H1 (cell line): ENCODE data around the gene VAT1L. TPM values are rescaled to one million over a fixed set of nuclear protein-coding genes. Genes with fewer than 3 reads are reported as not detected.

Source experiments
- CTCF ChIA-PET: fragments of 300-600 bp; sonication (Branson Sonifier 250); formaldehyde crosslinking; loops from one replicate; lab custom pipeline; 2021; ENCODE audit not compliant: partially characterized antibody; lab: Charles Lee
- POLR2A ChIA-PET: fragments of 300-600 bp; sonication (Branson Sonifier 250); formaldehyde crosslinking; loops from one replicate; lab custom pipeline; 2021; ENCODE audit warnings: inconsistent platforms; ENCODE audit not compliant: partially characterized antibody; lab: Charles Lee
- DNase-seq, 2 experiments: peaks; one replicate each; pipeline versions ENCODE4 v3.0.0 to v3.0.0-alpha.2; 2010 to 2022; ENCODE audit warnings: low spot score in 2 of 2, low read depth in 1 of 2, mixed read lengths in 1 of 2
- FAIRE-seq: peaks from 2 replicates; lab custom pipeline; 2011; peaks lifted over from hg19 to GRCh38; lab: Jason Lieb, UNC
- H2AFZ ChIP-seq: 2 replicates; pipeline ENCODE4 v1.8.1; 2012; ENCODE audit warnings: low read length, inconsistent platforms
- H2AK5ac ChIP-seq: 2 replicates; pipeline ENCODE4 v1.6.1; 2013; ENCODE audit warnings: low read depth, low read length
- H2BK120ac ChIP-seq: replicated peaks from 2 replicates; pipeline ENCODE3; 2013; ENCODE audit warnings: low read depth, low read length, inconsistent platforms
- H2BK12ac ChIP-seq: 2 replicates; pipeline ENCODE4 v1.6.1; 2013; ENCODE audit warnings: low read depth, low read length
- H2BK15ac ChIP-seq: 2 replicates; pipeline ENCODE4 v1.6.1; 2013; ENCODE audit warnings: low read length
- H2BK20ac ChIP-seq: 2 replicates; pipeline ENCODE4 v1.6.1; 2013; ENCODE audit warnings: low read length
- H2BK5ac ChIP-seq: 2 replicates; pipeline ENCODE4 v1.6.1; 2013; ENCODE audit warnings: low read depth, low read length
- H3K14ac ChIP-seq: 2 replicates; pipeline ENCODE4 v1.6.1; 2013; ENCODE audit warnings: inconsistent platforms; ENCODE audit not compliant: insufficient read length
- H3K18ac ChIP-seq: 2 replicates; pipeline ENCODE4 v1.6.1; 2013; ENCODE audit warnings: low read length; ENCODE audit errors: extremely low read depth
- H3K23ac ChIP-seq: 2 replicates; pipeline ENCODE4 v1.6.1; 2013; ENCODE audit warnings: inconsistent platforms; ENCODE audit not compliant: insufficient read length
- H3K23me2 ChIP-seq: 2 replicates; pipeline ENCODE4 v1.6.1; 2013; ENCODE audit warnings: low read depth, low read length
- H3K27ac ChIP-seq: 2 replicates; pipeline ENCODE4 v1.6.1; 2011; ENCODE audit warnings: low read depth, low read length, inconsistent platforms
- H3K27me3 ChIP-seq, 4 experiments: replicated peaks in 1 of 4; 1 replicate in 1 of 4; 2 replicates in 3 of 4; pipeline versions ENCODE4 v1.6.1 to v1.8.1; 2011 to 2013; ENCODE audit warnings: low read length in 3 of 4, mild to moderate bottlenecking in 3 of 4, inconsistent platforms in 2 of 4, mixed read lengths in 2 of 4, moderate library complexity in 1 of 4; ENCODE audit not compliant: control insufficient read depth in 3 of 4, insufficient read depth in 3 of 4; ENCODE audit errors: extremely low read depth in 1 of 4
- H3K36me3 ChIP-seq, 4 experiments: 2 replicates each; pipeline versions ENCODE4 v1.6.1 to v1.8.1; 2011 to 2013; ENCODE audit warnings: mild to moderate bottlenecking in 4 of 4, low read length in 3 of 4, moderate library complexity in 2 of 4, control low read depth in 1 of 4, inconsistent platforms in 1 of 4; ENCODE audit not compliant: insufficient read depth in 4 of 4, control insufficient read depth in 2 of 4
- H3K4ac ChIP-seq: replicated peaks from 2 replicates; pipeline ENCODE3; 2013; ENCODE audit warnings: low read length, low read depth, mixed read lengths, inconsistent platforms; ENCODE audit not compliant: insufficient read length
- H3K4me1 ChIP-seq, 4 experiments: replicated peaks in 1 of 4; 1 replicate in 1 of 4; 2 replicates in 3 of 4; pipeline versions ENCODE4 v1.6.1 to v1.8.1; 2011 to 2013; ENCODE audit warnings: low read length in 3 of 4, inconsistent platforms in 2 of 4, mixed read lengths in 1 of 4; ENCODE audit not compliant: insufficient read depth in 4 of 4, control insufficient read depth in 3 of 4
- H3K4me2 ChIP-seq, 2 experiments: 2 replicates each; pipeline versions ENCODE4 v1.6.1 to v1.8.1; 2011 to 2013; ENCODE audit warnings: low read depth in 2 of 2, low read length in 2 of 2, control low read depth in 1 of 2, inconsistent platforms in 1 of 2, mild to moderate bottlenecking in 1 of 2; ENCODE audit not compliant: insufficient read depth in 1 of 2
- H3K4me3 ChIP-seq, 4 experiments: fragments of 200-600, 300-600 bp in 1 of 4; sonication (generic), shearing (Covaris generic), sonication (Bioruptor Twin) in 1 of 4; 2 replicates each; pipeline versions ENCODE4 v1.5.1 to v1.8.1; 2011 to 2016; ENCODE audit warnings: low read length in 4 of 4, low read depth in 3 of 4, control low read depth in 2 of 4, inconsistent platforms in 2 of 4, mild to moderate bottlenecking in 2 of 4, mixed read lengths in 1 of 4, moderate library complexity in 1 of 4; ENCODE audit not compliant: insufficient read depth in 2 of 4; ENCODE audit errors: extremely low read depth in 1 of 4
- H3K56ac ChIP-seq: replicated peaks from 2 replicates; pipeline ENCODE3; 2013; ENCODE audit warnings: low read depth, mild to moderate bottlenecking, mixed read lengths, low read length, inconsistent platforms; ENCODE audit not compliant: insufficient read length
- H3K79me1 ChIP-seq: 2 replicates; pipeline ENCODE4 v1.6.1; 2013; ENCODE audit warnings: low read depth, low read length, control low read depth
- H3K79me2 ChIP-seq, 2 experiments: 2 replicates each; pipeline versions ENCODE4 v1.6.1 to v1.8.1; 2012 to 2013; ENCODE audit warnings: low read length in 2 of 2, mild to moderate bottlenecking in 2 of 2, inconsistent platforms in 1 of 2; ENCODE audit not compliant: insufficient read depth in 2 of 2, control insufficient read depth in 1 of 2
- H3K9ac ChIP-seq, 4 experiments: replicated peaks in 1 of 4; 1 replicate in 1 of 4; 2 replicates in 3 of 4; pipeline versions ENCODE4 v1.6.1 to v1.8.1; 2011 to 2013; ENCODE audit warnings: low read depth in 3 of 4, low read length in 3 of 4, control low read depth in 2 of 4, mild to moderate bottlenecking in 2 of 4, moderate library complexity in 2 of 4, inconsistent platforms in 1 of 4; ENCODE audit errors: extremely low read depth in 1 of 4
- H3K9me3 ChIP-seq, 2 experiments: 2 replicates each; pipeline versions ENCODE4 v1.6.1 to v1.8.1; 2012 to 2013; ENCODE audit warnings: mild to moderate bottlenecking in 2 of 2, moderate library complexity in 2 of 2, control low read depth in 1 of 2, inconsistent platforms in 1 of 2, low read depth in 1 of 2, low read length in 1 of 2, mixed read lengths in 1 of 2; ENCODE audit not compliant: insufficient read depth in 2 of 2
- H4K20me1 ChIP-seq, 2 experiments: replicated peaks in 1 of 2; 2 replicates each; pipeline versions ENCODE3 to v1.8.1; 2011 to 2013; ENCODE audit warnings: inconsistent platforms in 2 of 2, low read length in 2 of 2, mild to moderate bottlenecking in 1 of 2; ENCODE audit not compliant: insufficient read depth in 2 of 2, control insufficient read depth in 1 of 2
- H4K5ac ChIP-seq: 2 replicates; pipeline ENCODE4 v1.6.1; 2013; ENCODE audit warnings: low read length, low read depth, mixed read lengths, inconsistent platforms; ENCODE audit not compliant: insufficient read length
- H4K8ac ChIP-seq: 2 replicates; pipeline ENCODE4 v1.8.0; 2013; ENCODE audit warnings: mild to moderate bottlenecking, moderate library complexity, low read length, inconsistent platforms; ENCODE audit not compliant: insufficient read depth; ENCODE audit errors: extremely low read depth
- H4K91ac ChIP-seq: replicated peaks from 2 replicates; pipeline ENCODE3; 2013; ENCODE audit warnings: low read length, mixed read lengths, inconsistent platforms; ENCODE audit not compliant: insufficient read length
- BACH1 ChIP-seq: IDR thresholded peaks from 2 replicates; pipeline ENCODE4 v1.6.1; 2012; ENCODE audit warnings: low read length, improper control_type of control experiment
- CTBP2 ChIP-seq: IDR thresholded peaks from 2 replicates; pipeline ENCODE4 v1.7.0; 2011; ENCODE audit warnings: borderline replicate concordance, mild to moderate bottlenecking, moderate library complexity, mixed read lengths, low read length; ENCODE audit not compliant: insufficient read depth, insufficient read length
- HDAC6 ChIP-seq: IDR thresholded peaks from one replicate; pipeline ENCODE4 v1.7.1; 2012; ENCODE audit warnings: low read depth, mild to moderate bottlenecking, inconsistent platforms, low read length, moderate library complexity
- POU5F1 ChIP-seq: IDR thresholded peaks from 2 replicates; pipeline ENCODE4 v1.6.1; 2011; ENCODE audit warnings: low read depth, mild to moderate bottlenecking, low read length, moderate library complexity
- RAD21 ChIP-seq, 2 experiments: IDR thresholded peaks in 1 of 2; conservative IDR thresholded peaks in 1 of 2; 2 replicates each; pipeline ENCODE4 v1.6.1; 2011; ENCODE audit warnings: low read depth in 2 of 2, low read length in 2 of 2, improper control_type of control experiment in 1 of 2, inconsistent platforms in 1 of 2, mild to moderate bottlenecking in 1 of 2, moderate library complexity in 1 of 2
- RBBP5 ChIP-seq: IDR thresholded peaks from 2 replicates; pipeline ENCODE4 v1.7.1; 2012; ENCODE audit warnings: low read depth, mild to moderate bottlenecking, inconsistent platforms, low read length, moderate library complexity, borderline replicate concordance
- SAP30 ChIP-seq: fragments of 300-600 bp; sonication (generic); IDR thresholded peaks from 2 replicates; pipeline ENCODE4 v1.7.1; 2012; ENCODE audit warnings: low read length, moderate library complexity, mild to moderate bottlenecking, inconsistent platforms; ENCODE audit not compliant: insufficient read depth, insufficient replicate concordance
- SRF ChIP-seq: IDR thresholded peaks from 2 replicates; pipeline ENCODE4 v1.6.1; 2011; ENCODE audit warnings: mild to moderate bottlenecking, low read depth, low read length, moderate library complexity
- WGBS, 2 experiments: shearing (Covaris generic) in 1 of 2; methylation state at CpG; one replicate each; pipeline versions ENCODE4 v1.1.6 to v1.1.7; 2013 to 2015; ENCODE audit warnings: low lambda C conversion rate in 2 of 2, mixed read lengths in 2 of 2, inconsistent platforms in 1 of 2, low coverage in 1 of 2, missing lambda C conversion rate in 1 of 2; ENCODE audit not compliant: insufficient replicate concordance in 2 of 2, insufficient coverage in 1 of 2, insufficient read length in 1 of 2; ENCODE audit errors: extremely low coverage in 1 of 2, missing lambda C conversion rate in 1 of 2; 5-methylcytosine and 5-hydroxymethylcytosine counted together
- polyA plus RNA-seq, 7 experiments: library from polyadenylated mRNA; depleted of rRNA in 3 of 7; stranded (reverse) in 5 of 7; unstranded in 2 of 7; fragments of >200 nt in 5 of 7; fragments of 200-250 nt in 2 of 7; gene quantifications; 1 replicate in 5 of 7; 2 replicates in 1 of 7; 4 replicates in 1 of 7; pipeline versions ENCODE4 v1.2.1 to v1.2.3, GENCODE V29; 2011 to 2013; ENCODE audit warnings: missing spikeins in 2 of 7, mixed read lengths in 2 of 7
- total RNA-seq: library from RNA; stranded (reverse); fragmentation: NEBNext Ultra II Directional; extraction: Animal tissue kit (Norgen Biotek cat#: 25700); gene quantifications from 2 replicates; pipeline ENCODE4 v1.2.1, GENCODE V29; 2021

VAT1L gene
- total and polyA plus RNA-seq, 2 of the 8 experiments (the other 6 are each of a cell fraction or from before 2014, with no cell fraction given), result 46.3 to 48.2 TPM

DNA sequence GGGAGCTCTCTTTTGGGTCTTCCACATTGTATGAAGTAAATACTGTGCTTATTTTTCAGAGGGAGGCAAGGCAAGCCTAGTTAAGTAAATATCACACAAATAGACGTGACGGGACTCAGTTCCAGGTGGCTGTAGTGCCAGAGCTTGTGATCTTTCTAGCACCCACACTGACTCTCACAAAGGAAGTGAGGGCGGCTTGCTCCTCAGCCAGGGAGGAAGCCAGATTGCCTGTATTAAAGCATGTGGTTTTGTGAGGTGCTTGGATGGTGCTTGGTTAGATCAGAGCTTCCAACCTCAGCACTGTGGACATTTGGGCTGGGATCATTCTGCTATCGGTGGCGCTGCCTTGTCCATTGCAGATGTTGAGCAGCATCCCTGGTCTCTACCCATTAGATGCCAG is 80.1 kb downstream of the VAT1L start:
- H3K79me2 ChIP-seq, result no peaks in the 10 kb centered on the region
- H3K9me3 ChIP-seq, result no peaks in the 10 kb centered on the region
- no peak overlapping the region for H2AFZ ChIP-seq
- H4K91ac ChIP-seq, result no peak overlapping the region
- H3K36me3 ChIP-seq, result peaks cover 0 to 7% (median 0%) of the 10 kb centered on the region in 4 experiments; a peak in 2 of 8 replicates
- no peak overlapping the region for H3K18ac ChIP-seq
- H3K23me2 ChIP-seq, result no peaks in the 10 kb centered on the region
- FAIRE-seq (no peak), DNase-seq (no peak)
- 0 out of 2 replicates have a peak overlapping the region, but pooled peaks have one; percentile 28 for H2BK5ac ChIP-seq
- peaks cover 0 to 3% (median 2%) of the 10 kb centered on the region in 4 experiments; a peak in 4 of 7 replicates for H3K4me1 ChIP-seq
- POLR2A ChIA-PET, result interaction anchor here (0.6 to 1.1 kb wide), 2 partner anchors 10 to 210 kb away, joined by 3 read pairs; no protein-coding TSS in a partner anchor
- no peaks in the 10 kb centered on the region for H4K20me1 ChIP-seq
- no peak overlapping the region for H2BK15ac ChIP-seq
- H3K79me1 ChIP-seq, result no peaks in the 10 kb centered on the region; the same call in 1 of the 2 replicates
- no peak overlapping the region for H3K4ac ChIP-seq
- H3K9ac ChIP-seq, result no peak overlapping the region
- no peak overlapping the region for H3K14ac ChIP-seq
- CTCF ChIA-PET, result interaction anchor here (1.0 to 2.8 kb wide), 6 partner anchors 11 to 134 kb away, joined by 3 to 12 read pairs (median 4); no protein-coding TSS in a partner anchor
- no peak overlapping the region for H4K8ac ChIP-seq
- no peak overlapping the region for H2BK12ac ChIP-seq
- TF ChIP-seq BACH1, result no peak
- TF ChIP-seq CTBP2, result no peak
- no peak for TF ChIP-seq SAP30
- TF ChIP-seq RAD21 (IDR thresholded peaks at IDR 0.05 in 1 of 2, conservative IDR thresholded peaks at IDR 0.05 in 1 of 2; ENCODE audit: low read depth in 2 of 2, low read length in 2 of 2), result no peak
- no peak for TF ChIP-seq SRF
- no peak for TF ChIP-seq HDAC6
- no peak for TF ChIP-seq RBBP5
- no peak for TF ChIP-seq POU5F1
- no peak overlapping the region for H3K4me3 ChIP-seq
- no peak overlapping the region for H3K56ac ChIP-seq
- no peak overlapping the region for H2BK20ac ChIP-seq
- no peak overlapping the region for H3K27ac ChIP-seq
- no peak overlapping the region for H2AK5ac ChIP-seq
- no peak overlapping the region for H4K5ac ChIP-seq
- no peak overlapping the region for H3K4me2 ChIP-seq
- no peaks in the 10 kb centered on the region for H3K27me3 ChIP-seq
- 94% methylated on average over 5 of the region's 5 CpGs; no CpG with 5 or more reads in 1 of the 2 experiments for WGBS, 2 experiments
- no peak overlapping the region for H3K23ac ChIP-seq
- H2BK120ac ChIP-seq, result no peak overlapping the region
